Ovary (tissue), 10 donors: Measurements from ENCODE around the gene SAC3D1. TPM values are rescaled to one million over a fixed set of nuclear protein-coding genes. Genes with fewer than 3 reads are reported as not detected.

Experiments used
- DNase-seq, 5 donors: peaks; one replicate each; pipeline ENCODE4 v3.0.0-alpha.2; 2019 to 2020
- H3K27ac ChIP-seq, 2 donors: fragments of 200-600 bp; one replicate each; pipeline versions ENCODE4 v1.5.1 to v1.8.0; 2019 to 2022
- H3K27me3 ChIP-seq: fragments of 200-600 bp; one replicate; pipeline ENCODE4 v1.8.0; 2022
- H3K36me3 ChIP-seq: fragments of 200-600 bp; sonication (generic); one replicate; pipeline ENCODE4 v1.5.1; 2019
- H3K4me1 ChIP-seq: one replicate; pipeline ENCODE4 v1.8.1; 2013; ENCODE audit warnings: mild to moderate bottlenecking, moderate library complexity; ENCODE audit not compliant: insufficient read depth
- H3K4me3 ChIP-seq: fragments of 200-600 bp; sonication (generic); one replicate; pipeline ENCODE4 v1.5.1; 2017
- H3K9me3 ChIP-seq, 2 donors: fragments of 200-600 bp in 1 of 2; sonication (generic) in 1 of 2; one replicate each; pipeline versions ENCODE4 v1.5.1 to v1.8.1; 2013 to 2019; ENCODE audit warnings: mild to moderate bottlenecking in 1 of 2, moderate library complexity in 1 of 2
- EP300 ChIP-seq: sonication (generic); formaldehyde crosslinking; IDR thresholded peaks from one replicate; pipeline ENCODE4 v1.6.1; 2017; ENCODE audit warnings: antibody characterized with exemption
- POLR2A ChIP-seq: fragments of 450-650 bp; IDR thresholded peaks from one replicate; pipeline ENCODE4 v1.6.1; 2017; ENCODE audit warnings: antibody characterized with exemption, mild to moderate bottlenecking, moderate library complexity
- WGBS, 3 donors: extraction: QIAGEN DNeasy Blood & Tissue Kit in 1 of 3; methylation state at CpG; one replicate each; pipeline versions ENCODE4 v1.1.5 to v1.1.7; 2013 to 2017; 5-methylcytosine and 5-hydroxymethylcytosine counted together
- intact Hi-C, 4 donors: fragments of 100-400 bp; cut with DNase I; formaldehyde crosslinking; loops; one replicate each; pipeline versions ENCODE4 v1.11.0 to v1.15.1; 2022 to 2023
- long read RNA-seq, 3 donors: library from polyadenylated mRNA in 2 of 3; unstranded in 2 of 3; transcript quantifications; one replicate each; pipeline ENCODE4 v2.0.0 and lab custom pipeline, GENCODE V29; 2021 to 2026
- polyA plus RNA-seq, 2 donors: library from polyadenylated mRNA; stranded (reverse); fragments of 200-250 nt in 1 of 2; fragments of 350-450 nt in 1 of 2; fragmentation: Illumina TruSeq in 1 of 2; extraction: RNeasy Lipid Tissue Mini Kit (QIAGEN cat#74804) in 1 of 2; gene quantifications; one replicate each; pipeline ENCODE4 v1.2.3, GENCODE V29; 2013 to 2014
- total RNA-seq, 7 donors: library from RNA; depleted of rRNA in 2 of 7; stranded (reverse); fragments of >200 nt in 2 of 7; fragmentation: NEBNext Ultra II Directional in 3 of 7; extraction: Animal tissue kit (Norgen Biotek cat#: 25700) in 3 of 7; gene quantifications; one replicate each; pipeline versions ENCODE4 v1.1.0 to v1.2.4, GENCODE V29; 2016 to 2023
- TF ChIP-seq, protein P1 (sequence below), 3 donors: fragments of 450-650 bp in 2 of 3; fragments of 200-600 bp in 1 of 3; IDR thresholded peaks; one replicate each; pipeline versions ENCODE4 v1.5.1 to v1.8.0; 2016 to 2022; ENCODE audit warnings: antibody characterized with exemption in 3 of 3, mild to moderate bottlenecking in 1 of 3
- donor health status: DM: no; HTN: no; CAD: no; lungs with moderate emphysema.
- donor health status: DM: no; HTN: no; CAD: no.
- donor health status: Bipolar disorder and iron deficiency.
- donor health status: DM: yes; HTN: yes; CAD: no.
- donor health status: DM: no; HTN: no; CAD: no.
- donor health status: DM: yes; HTN: yes; CAD: no.

The SAC3D1 gene
- total RNA-seq, result 10 to 100 TPM in 2 of 7 donors, 1 to 10 TPM in 5; 7.3 to 11.6 (median 8.5) TPM
- polyA plus RNA-seq, result 1 to 10 TPM; 1.1 to 7.6 TPM
- long read RNA-seq, donor 1, result 0 reads
- long read RNA-seq, donor 2, transcript SAC3D1-201 (2 exons, 1,566 nt), result major isoform, 11 of 13 reads
- long read RNA-seq, donor 2, partial matches to known transcripts, result 0 of 13 reads
- long read RNA-seq, donor 2, other reads (novel, unspliced or antisense), result 0 of 13 reads
- long read RNA-seq, donor 3, transcript SAC3D1-201 (2 exons, 1,566 nt), result major isoform, 14 of 24 reads
- long read RNA-seq, donor 3, partial matches to known transcripts, result 0 of 24 reads
- long read RNA-seq, donor 3, other reads (novel, unspliced or antisense), result 5 of 24 reads

GRCh38 chr11:65040847-65041622, at the start of gene SAC3D1:
TSS of gene SAC3D1 (plus strand) at chr11:65041210. CDS start at chr11:65041293, 83 bp downstream.
- peak; percentile 87 to 92 (median 89) for DNase-seq
- TF ChIP-seq, protein P1, sequence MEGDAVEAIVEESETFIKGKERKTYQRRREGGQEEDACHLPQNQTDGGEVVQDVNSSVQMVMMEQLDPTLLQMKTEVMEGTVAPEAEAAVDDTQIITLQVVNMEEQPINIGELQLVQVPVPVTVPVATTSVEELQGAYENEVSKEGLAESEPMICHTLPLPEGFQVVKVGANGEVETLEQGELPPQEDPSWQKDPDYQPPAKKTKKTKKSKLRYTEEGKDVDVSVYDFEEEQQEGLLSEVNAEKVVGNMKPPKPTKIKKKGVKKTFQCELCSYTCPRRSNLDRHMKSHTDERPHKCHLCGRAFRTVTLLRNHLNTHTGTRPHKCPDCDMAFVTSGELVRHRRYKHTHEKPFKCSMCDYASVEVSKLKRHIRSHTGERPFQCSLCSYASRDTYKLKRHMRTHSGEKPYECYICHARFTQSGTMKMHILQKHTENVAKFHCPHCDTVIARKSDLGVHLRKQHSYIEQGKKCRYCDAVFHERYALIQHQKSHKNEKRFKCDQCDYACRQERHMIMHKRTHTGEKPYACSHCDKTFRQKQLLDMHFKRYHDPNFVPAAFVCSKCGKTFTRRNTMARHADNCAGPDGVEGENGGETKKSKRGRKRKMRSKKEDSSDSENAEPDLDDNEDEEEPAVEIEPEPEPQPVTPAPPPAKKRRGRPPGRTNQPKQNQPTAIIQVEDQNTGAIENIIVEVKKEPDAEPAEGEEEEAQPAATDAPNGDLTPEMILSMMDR (IDR thresholded peaks at IDR 0.05), result no peak
- TF ChIP-seq POLR2A, result no peak
- TF ChIP-seq EP300, result no peak
- H3K4me1 ChIP-seq, result peaks cover 2% of the 10 kb centered on the region
- peak within 1 kb of the TSS; percentile 75 for H3K4me3 ChIP-seq
- H3K9me3 ChIP-seq, result no peaks in the 10 kb centered on the region
- peak within 1 kb of the TSS; percentile 77 to 89 for H3K27ac ChIP-seq
- no peaks in the 10 kb centered on the region for H3K27me3 ChIP-seq
- H3K36me3 ChIP-seq, result no peaks in the 10 kb centered on the region
- WGBS, 3 donors, result 0 to 1% (median 1%) methylated on average over 27 to 91 of the region's 91 CpGs
- intact Hi-C loops, result no loop called here

- WGBS, 3 donors, result 88 to 92% (median 91%) methylated on average over 7 of the region's 7 CpGs
- intact Hi-C loops, result no loop called here
- no peak overlapping the region for H3K27ac ChIP-seq
Observed at GRCh38 chr11:64994318-64994717, 46.7 kb upstream of the SAC3D1 start.

DNA sequence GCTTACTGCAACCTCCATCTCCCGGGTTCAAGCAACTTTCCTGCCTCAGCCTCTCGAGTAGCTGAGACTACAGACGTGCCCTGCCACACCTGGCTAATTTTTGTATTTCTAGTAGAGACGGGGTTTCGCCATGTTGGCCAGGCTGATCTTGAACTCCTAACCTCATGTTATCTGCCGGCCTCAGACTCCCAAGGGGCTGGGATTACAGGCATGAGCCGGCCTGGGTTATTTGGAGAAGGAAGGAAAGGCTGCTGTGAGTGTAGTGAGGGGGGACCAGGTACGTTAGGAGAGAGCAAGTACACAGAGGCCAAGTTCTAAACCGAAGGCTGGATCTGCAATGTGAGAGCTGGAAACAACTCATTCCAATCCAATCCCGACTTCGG, 44.7 kb upstream of the SAC3D1 start:
- intact Hi-C loops, result no loop called here
- DNase-seq, result no peak
- no peaks in the 10 kb centered on the region for H3K9me3 ChIP-seq
- TF ChIP-seq, protein P1 (IDR thresholded peaks at IDR 0.05), result no peak
- TF ChIP-seq EP300, result no peak
- no peak for TF ChIP-seq POLR2A
- H3K4me1 ChIP-seq, result peaks cover 5% of the 10 kb centered on the region
- H3K27ac ChIP-seq, result peak overlapping the region in 1 of 2 donors; percentile 2
- H3K4me3 ChIP-seq, result peak overlapping the region; percentile 28
- 10 to 31% (median 12%) methylated on average over 11 of the region's 11 CpGs for WGBS, 3 donors
- H3K27me3 ChIP-seq, result no peaks in the 10 kb centered on the region
- H3K36me3 ChIP-seq, result no peaks in the 10 kb centered on the region

More at GRCh38 chr11:64994318-64994717, 46.7 kb upstream of the SAC3D1 start:
- H3K4me3 ChIP-seq, result no peak overlapping the region
- TF ChIP-seq, protein P1 (IDR thresholded peaks at IDR 0.05), result no peak
- no peak for TF ChIP-seq POLR2A
- no peak for TF ChIP-seq EP300
- H3K36me3 ChIP-seq, result no peaks in the 10 kb centered on the region
- no peaks in the 10 kb centered on the region for H3K9me3 ChIP-seq
- no peak for DNase-seq
- peaks cover 5% of the 10 kb centered on the region for H3K4me1 ChIP-seq
- H3K27me3 ChIP-seq, result no peaks in the 10 kb centered on the region

GRCh38 chr11:64996710-64997380, 44.2 kb upstream of the SAC3D1 start, which contains the start of gene BATF2:
TSS of gene BATF2 (minus strand) at chr11:64996971. CDS start at chr11:64996914, 57 bp downstream.
- no peak for TF ChIP-seq EP300
- TF ChIP-seq, protein P1 (IDR thresholded peaks at IDR 0.05), result peak in 2 of 3 donors; percentile 27 to 40
- intact Hi-C loops, result no loop called here
- Histone ChIP-seq H3K27ac (peak within 1 kb of the TSS in 1 of 2 donors; percentile 2), H3K9me3 (no peaks in the 10 kb centered on the region), H3K4me3 (peak within 1 kb of the TSS; percentile 28), H3K4me1 (peaks cover 5% of the 10 kb centered on the region), H3K27me3 (no peaks in the 10 kb centered on the region), H3K36me3 (no peaks in the 10 kb centered on the region)
- 9 to 22% (median 11%) methylated on average over 9 of the region's 9 CpGs for WGBS, 3 donors
- peak; percentile 58 to 76 (median 71) for DNase-seq
